ENCODE measurements around the gene DOCK4. TPM values are rescaled to one million over a fixed set of nuclear protein-coding genes. Genes with fewer than 3 reads are reported as not detected.

The DOCK4 gene
- total and polyA plus RNA-seq, 2 of the 8 experiments (the other 6 are each of a cell fraction or from before 2014, with no cell fraction given), result 5.1 to 23.6 TPM

DNA sequence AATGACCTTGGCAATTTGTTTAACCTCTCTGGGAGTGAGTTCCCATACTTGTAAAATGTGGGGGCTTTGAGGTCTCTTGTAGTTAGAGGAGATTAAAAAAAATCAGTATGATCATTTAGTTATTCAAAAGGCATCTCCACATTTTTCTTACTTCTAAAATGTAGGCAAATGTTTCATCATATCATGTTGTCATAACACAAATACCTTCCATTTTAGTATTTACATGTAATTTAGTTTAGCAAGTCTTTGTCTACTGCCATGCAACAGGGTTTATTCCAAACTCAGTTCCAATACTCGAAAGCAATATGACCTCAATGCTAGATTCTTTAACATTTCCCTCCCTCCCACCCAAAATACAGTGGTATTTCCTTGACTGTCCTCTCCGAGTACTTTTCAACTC, 381.2 kb downstream of the DOCK4 start (continued):
- TF ChIP-seq BCL11A (IDR thresholded peaks at IDR 0.05; ENCODE audit: low read depth in 2 of 2, low read length in 2 of 2), result no peak
- TF ChIP-seq, protein P1, sequence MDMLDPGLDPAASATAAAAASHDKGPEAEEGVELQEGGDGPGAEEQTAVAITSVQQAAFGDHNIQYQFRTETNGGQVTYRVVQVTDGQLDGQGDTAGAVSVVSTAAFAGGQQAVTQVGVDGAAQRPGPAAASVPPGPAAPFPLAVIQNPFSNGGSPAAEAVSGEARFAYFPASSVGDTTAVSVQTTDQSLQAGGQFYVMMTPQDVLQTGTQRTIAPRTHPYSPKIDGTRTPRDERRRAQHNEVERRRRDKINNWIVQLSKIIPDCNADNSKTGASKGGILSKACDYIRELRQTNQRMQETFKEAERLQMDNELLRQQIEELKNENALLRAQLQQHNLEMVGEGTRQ (IDR thresholded peaks at IDR 0.05; ENCODE audit: low read length), result no peak

All from H1 (cell line).